NCI-H2081 treated with DMSO at 0.1 percent for 48 hours (cell line): Measurements from ENCODE around the gene DPF3.

Source experiments
- DNase-seq: peaks from one replicate; lab custom pipeline; 2025; lab: John Stamatoyannopoulos, UW

DPF3 gene

GRCh38 chr14:72839753-72840607 lies 53.9 kb downstream of the DPF3 start:
- DNase-seq = no peak

DNA sequence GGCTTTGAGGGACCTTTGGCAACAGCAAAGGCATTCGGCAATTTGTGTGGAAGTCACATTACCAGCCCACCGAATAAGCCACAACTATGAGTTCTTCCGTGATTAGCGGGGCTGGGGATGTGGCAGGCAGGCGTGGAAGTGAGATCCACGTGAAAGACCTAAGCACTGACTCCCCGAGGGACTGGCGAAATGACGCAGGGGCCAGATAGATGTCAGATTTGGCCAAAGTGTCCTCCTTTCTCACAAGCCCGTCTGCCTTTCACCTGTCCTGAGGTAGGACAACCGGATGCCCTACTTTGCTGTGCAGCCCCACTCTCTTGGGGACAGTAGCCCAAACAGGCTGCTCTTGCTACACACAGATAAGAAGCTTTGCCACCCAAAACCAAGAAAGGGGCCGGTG lies 54.5 kb downstream of the DPF3 start:
- DNase-seq = no peak

GRCh38 chr14:72836085-72836484 lies 57.8 kb downstream of the DPF3 start:
- DNase-seq = no peak

DNA sequence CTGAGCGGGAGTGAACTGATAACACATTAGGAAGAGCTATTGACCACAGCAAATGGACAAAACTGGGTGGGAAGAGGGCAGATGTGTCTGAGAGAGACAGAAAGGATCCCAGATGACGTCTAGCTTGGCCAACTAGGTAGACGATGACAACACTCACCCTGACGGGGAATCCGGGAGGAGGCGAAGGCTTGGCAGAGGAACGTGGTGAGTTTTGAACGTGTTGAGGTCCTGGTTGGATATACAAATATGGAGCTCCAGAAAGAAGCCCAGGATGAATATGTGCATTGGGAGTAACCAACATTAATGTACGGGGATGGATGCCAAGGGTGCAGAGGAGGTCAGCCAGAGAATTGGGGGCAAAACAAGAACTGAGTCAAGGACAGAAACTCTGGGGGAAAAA lies 60.7 kb downstream of the DPF3 start:
- DNase-seq = no peak

DNA sequence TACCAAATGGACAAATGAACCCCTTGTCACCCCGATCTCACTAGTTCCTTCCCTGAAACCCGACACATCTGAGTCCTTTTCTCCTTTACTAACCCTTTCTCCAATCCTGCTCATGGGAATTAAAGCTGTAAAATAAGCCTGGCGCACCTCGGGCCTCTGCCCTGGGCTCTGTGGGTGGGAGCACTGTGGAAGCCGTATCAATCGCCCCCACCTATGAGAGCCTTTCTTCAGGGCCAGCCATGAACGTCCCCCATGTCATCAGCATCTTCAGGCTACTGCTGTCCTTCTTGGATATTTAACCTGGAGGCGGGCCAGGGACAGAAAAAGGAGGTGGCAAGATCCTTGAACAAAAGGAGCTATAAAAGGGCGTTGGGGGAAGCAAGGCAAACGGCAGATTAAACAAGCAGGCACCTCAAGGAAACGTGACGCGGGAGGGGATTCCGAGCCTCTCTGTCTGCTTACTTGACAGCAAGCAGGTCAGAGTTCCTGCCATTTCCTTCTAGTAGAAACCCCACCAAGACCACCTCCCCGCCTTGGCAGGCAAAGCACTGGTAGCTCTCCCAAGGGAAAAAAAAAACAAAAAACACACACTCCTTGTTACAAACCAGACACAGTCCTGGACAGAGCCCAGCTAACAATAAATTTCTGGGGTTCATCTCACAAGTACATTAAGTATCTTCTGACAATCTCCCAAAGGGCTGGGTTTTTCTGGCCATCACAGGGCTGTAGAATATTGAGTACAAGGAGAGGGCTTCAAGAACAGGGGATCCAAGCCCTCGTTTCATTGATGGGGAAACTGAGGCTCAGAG lies 62.9 kb downstream of the DPF3 start:
- no peak for DNase-seq

DNA sequence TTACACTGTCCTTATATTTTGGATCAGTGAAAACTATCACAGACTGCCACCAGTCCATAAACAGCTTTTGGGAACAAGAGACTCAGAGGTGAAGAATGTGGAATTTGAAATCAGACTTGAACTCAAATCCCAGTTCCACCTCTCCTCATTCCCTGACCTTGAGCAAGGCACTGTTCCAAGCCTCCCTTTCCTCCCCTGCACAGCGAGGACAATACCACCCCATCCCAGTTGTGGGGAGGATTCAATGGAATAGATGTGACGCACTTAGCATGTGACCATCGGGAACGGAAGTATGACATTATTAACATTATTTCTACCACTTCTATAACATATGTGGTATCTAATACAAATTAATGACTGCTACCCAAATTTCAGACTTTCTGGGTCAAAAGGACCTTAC lies 63.5 kb downstream of the DPF3 start:
- no peak for DNase-seq

DNA sequence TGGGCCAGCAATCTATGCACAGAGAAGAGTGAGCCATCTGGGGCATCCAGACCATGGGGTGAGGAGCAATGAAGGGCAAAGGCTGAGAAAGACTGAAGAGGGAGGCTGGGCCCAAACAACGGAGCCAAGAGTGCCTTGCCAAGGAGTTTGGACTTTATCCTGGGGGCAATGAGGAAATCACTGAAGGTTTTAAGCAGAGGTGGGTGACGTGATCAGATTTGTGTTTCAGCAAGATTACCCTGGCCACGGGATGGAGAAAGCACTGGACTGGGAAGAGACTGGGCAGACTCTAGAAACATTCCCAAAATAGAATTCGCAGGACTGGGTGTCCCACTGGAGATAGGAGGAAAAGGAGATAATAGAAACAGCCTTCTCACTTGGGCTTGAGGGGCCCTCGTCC lies 65.3 kb downstream of the DPF3 start:
- DNase-seq = no peak

GRCh38 chr14:72826039-72826438 lies 67.9 kb downstream of the DPF3 start:
- no peak for DNase-seq

- no peak for DNase-seq
These were observed 68.4 kb downstream of the DPF3 start for GRCh38 chr14:72825486-72825885.

DNA sequence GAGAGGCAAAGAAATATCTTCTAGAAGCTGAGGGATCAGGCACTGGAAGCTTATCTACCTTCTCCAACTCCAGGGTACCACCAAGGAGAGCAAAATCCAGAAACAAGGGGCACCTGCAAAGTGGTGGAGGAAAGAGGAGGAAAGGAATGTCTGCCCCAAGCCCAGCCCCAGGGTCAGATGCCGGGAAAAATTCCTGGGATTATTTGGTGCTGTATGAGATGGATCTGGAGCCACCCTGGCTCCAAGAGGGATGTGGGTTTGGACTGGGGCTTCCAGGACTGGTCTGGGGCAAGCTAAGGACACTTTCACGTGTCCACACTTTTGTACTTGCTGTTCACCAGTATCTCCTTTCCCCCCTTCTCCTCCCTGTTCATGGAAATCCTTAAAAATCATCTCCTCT lies 69.8 kb downstream of the DPF3 start:
- no peak for DNase-seq

DNA sequence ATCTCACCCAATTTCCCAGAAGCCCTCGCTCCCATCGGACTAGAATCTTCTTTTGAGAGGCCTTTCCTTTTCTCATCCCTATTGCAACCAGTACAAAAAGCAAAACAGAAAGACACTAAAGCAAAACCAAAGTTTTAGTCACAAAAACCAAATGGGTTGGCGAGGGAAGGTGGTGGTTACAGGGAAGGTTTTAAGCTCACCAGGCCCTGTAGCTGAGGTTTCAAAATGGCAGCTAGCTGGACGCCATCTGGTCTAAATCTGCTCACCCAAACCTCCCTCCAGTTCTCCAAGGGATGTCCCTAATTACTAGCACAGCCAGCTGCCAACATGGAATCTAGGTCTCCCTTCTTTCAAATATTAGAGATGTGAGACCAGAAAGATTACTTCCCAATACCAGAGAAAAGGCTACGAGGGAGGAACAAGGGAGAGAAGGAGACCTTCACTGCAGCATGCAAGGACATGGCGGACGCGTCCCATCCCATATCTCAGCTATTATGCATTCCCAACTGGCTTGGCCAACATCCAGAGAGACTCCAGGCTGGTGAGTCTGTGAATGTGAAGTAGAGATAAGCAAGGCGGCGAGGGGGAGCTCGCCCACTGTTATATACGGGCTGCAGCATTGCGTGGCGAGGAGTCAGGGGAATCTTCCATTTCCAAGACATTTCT lies 70.8 kb downstream of the DPF3 start:
- DNase-seq = no peak

- no peak for DNase-seq
These were observed 74.9 kb downstream of the DPF3 start for GRCh38 chr14:72818998-72819397.

GRCh38 chr14:72816287-72816686 lies 77.6 kb downstream of the DPF3 start:
- no peak for DNase-seq

DNA sequence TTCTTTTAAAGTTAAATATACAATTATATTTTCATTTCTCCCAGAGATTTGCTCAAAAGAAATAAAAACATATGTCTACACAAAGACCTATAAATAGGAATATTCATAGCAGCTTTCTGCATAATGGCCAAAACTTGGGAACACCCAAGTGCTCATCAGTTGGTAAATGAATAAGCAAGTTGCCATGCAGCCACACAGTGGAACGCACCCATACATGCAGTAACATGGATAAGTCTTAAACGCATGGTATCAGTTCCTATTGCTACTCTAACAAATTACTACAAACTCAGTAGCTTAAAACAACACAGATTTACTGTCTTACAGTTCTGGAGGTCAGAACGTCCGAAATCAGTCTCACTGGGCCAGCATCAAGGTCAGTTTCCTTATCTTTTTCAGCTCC lies 78.5 kb downstream of the DPF3 start:
- no peak for DNase-seq

DNA sequence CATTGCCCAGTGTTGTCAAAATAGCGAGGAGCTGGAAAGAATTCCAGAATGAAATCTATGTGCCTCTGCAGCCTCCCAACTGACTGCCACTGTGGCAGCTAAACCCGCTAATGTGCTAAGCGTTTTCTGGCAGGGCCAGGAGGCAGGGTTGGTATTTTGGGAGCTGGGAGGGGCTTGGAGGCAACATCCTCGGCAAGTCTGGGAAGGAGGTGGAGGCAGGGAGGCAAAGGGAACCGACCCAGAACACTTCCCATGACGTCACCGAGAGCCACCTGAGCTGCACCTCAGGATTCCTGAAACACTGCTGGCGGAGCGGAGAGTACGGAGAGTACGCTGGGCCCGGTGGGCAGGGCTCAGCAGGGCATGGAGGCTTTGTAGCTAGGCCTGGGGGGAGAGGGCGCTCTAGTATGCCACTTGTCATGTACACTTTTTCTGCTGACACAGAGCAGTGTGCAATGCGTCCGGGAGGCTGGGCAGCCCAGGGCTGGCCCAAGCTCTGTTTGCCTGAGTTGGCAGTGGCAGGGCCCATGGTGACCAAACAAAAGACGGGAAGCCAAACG lies 81.5 kb downstream of the DPF3 start:
- no peak for DNase-seq

DNA sequence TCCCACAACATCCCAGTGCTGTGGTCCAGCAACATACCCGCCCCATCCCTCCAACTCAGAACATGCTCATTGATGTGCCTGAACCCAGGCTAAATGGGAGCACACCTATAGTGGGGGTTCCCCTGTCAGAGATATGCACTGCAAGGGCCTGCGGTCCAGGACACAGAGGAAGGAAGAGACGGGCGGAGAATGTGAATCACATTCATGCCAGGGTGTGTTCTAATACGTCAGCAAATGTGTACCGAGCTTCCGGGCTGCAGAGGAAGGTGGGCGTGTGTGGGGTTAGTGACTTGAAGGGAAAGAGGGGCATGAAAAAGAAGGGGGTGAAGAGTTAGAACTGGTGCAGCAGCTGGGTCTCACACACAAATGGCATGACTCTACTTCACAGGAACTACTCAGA lies 83.7 kb downstream of the DPF3 start:
- DNase-seq = no peak

DNA sequence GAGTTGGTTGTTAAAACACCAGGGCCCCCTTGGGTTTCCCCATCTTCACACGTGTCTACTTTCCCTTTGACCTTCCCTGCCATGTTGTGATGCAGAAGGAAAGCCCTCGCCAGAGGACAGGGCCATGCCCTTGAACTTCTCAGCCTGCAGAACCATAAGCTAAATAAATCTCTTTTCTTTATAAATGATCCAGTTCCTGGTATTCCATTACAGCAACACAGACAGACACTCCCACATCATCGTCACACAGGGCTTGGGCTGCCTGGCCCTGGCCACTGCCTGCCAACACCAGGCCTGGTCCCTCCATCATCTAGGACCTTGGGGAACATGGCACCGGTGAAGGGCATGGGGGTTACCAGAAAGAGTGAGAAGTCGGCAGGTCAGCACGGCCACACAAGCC lies 84.8 kb downstream of the DPF3 start:
- DNase-seq = no peak

DNA sequence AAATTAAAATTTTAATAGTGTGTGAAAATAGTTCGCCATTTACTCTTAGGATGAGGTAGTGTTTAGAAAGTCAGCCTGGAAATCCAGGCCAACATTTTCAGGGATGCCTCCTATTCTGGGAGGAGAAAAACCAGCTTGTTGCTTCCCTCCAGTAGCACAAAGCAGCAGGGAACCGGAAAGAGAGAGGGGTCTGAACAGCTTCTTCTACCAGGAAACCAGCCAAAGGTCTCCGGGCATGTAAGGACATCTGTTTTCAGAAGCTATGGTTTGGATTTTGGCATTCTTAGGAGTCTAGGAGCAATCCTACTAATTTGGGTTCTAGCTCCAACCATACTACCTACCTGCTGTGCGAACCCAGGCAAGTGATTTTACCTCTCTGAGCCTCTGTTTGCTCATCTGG lies 85.3 kb downstream of the DPF3 start:
- no peak for DNase-seq

DNA sequence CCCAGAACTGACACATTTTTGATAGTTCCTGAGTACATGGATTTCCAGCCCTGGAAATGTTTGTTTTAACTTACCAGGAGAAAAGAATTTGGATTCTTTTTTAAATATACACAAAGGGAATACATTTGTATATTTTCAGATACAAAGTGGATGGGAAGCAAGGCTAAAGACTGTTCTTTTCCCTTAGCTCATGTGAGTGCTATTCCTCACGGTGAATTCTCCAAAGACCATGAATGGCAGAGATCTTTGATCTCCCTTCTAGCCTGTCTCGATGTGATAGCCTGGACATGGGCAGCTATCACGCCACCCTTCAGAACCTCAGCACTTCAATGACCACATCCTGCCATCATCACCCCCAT lies 91.3 kb downstream of the DPF3 start:
- DNase-seq = no peak

DNA sequence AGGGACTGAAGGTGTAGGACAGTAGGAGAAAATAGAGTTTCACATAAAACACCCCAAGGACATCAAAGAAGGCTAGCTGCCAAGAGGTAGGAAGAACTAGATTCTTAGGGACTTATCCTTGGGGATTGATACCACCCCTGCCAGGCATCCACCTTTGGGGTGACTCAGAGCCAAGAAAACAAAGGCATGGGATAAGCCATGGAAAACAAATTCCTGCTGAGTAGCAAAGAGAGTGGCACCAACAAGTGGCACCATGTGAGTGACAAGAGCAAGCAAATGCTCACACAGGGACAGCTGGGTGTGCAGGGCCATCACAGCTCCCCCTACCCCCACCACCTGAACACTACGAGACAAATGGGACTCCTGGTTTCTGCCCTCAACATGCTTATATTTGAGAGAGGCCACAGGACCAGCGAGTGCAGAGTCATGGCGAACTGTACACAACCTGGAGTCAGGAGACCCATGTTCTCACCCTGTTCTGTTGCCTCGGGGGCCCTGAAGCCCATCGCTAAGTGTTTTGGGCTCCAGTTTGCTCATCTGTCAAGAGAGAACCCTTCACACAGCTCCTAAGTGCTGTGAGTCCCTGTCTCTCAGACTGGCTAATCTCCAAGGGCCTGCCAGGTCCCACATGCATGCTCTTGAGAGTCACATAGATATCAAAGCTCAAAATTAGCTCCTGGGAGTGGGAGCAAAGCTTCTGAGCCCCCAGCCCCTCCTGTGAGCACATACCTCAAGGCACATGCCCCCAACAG lies 91.9 kb downstream of the DPF3 start:
- no peak for DNase-seq

- DNase-seq = no peak
These were observed 92.5 kb downstream of the DPF3 start for GRCh38 chr14:72801381-72801812.

DNA sequence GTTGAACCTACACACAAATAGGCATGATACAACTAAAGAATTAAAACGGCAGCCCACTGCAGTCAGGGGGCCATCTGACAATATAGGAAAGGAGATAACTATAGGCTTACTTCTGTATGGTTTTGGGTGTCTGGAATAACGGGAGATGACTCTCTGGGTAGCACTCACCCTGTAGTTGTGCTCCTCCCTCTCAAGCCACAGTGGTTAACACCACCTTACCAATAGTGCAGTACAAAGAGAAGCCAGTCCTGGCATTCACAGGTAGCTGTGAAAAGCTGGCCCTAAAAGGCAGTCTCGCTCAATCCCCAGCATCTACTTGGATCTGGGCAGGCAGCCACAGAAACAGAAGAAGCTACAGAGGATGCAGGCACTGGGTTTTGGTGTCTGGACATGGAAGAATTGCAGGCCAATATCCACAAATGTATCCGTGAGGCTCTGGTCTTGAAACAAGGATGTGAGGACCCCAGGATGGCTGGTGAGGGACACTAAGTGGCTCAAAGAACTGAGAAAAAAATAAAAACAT lies 93.0 kb downstream of the DPF3 start:
- no peak for DNase-seq
